GM18508 (cell line): ENCODE measurements around the gene EXOC3L4.
"Not testable (repeated sequence)": the region's sequence is repeated elsewhere in the genome, so short reads cannot be mapped to it uniquely, and the experiment has no call there.

Experiments used
- ATAC-seq: cut with Tn5 transposase; IDR thresholded peaks from one replicate; pipeline ENCODE4 v1.9.1; 2021; ENCODE audit warnings: moderate number of reproducible peaks; ENCODE audit not compliant: insufficient read depth, unreplicated experiment

The EXOC3L4 gene

DNA sequence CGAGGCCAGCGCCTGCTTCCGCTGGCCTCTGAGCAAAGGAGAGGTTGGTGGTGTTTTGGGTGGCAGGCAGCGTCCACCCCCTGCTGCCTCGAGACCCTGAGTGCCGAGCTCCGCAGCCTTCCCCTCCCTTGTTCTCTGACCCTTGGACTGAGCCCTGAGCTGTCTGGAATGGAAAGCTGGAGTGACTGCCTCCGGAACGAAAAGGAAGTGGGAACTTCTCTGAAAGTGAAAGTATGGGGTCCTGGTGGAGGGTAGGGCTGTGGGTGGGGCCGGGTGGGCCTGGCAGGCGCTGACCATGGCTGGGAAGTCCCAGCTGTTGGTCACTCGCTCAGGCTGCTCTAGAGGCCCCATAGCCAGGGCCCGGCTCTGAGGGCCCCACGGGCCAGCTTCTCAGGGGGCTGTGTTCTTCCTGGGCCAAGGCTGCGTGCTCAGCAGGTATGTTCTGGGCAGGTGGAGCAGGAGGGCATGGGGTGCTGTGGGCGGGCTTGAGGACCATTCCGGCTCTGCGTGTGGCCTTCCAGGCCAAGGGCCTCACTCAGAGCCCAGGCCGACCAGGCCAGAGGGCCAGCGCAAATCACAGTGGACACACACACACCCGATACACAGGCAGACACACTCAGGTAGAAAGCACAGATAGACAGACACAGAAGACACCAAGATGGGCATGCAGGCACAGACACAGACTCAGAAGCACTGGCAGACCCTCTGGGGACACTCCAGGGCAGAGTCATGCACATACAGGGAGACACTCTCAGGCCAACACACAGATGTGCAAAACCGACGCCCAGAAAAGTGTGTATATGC lies at the start of gene EXOC3L4:
Gene EXOC3L4, plus strand, starts transcription at position 320 of the 804 bp plus-strand sequence. CDS start 5,495 bp downstream, outside the sequence.
- no peak for ATAC-seq

DNA sequence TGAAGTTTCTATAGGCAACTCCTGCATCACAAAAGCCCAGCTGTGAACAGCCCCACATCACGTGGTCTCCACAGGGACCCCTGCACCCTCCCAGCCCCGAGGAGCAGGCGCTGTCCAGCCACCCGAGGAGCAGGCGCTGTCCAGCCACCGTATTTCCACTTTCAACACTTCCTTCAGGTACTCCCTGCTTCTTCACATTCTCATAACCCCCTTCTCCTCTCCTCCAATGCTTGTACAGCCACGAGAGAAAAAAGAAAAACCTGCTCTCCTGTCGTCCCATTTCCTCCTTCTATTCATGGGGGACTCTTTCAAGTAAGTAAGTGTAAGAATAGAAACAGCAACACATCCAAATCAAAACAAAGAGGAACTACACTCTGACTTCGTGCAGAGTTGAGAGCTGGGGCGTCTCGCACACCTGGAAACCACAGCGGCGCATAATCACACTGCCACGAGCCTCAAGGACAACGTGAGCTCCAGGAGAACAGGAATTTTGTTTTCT lies 49.1 kb upstream of the EXOC3L4 start:
- ATAC-seq: no peak

DNA sequence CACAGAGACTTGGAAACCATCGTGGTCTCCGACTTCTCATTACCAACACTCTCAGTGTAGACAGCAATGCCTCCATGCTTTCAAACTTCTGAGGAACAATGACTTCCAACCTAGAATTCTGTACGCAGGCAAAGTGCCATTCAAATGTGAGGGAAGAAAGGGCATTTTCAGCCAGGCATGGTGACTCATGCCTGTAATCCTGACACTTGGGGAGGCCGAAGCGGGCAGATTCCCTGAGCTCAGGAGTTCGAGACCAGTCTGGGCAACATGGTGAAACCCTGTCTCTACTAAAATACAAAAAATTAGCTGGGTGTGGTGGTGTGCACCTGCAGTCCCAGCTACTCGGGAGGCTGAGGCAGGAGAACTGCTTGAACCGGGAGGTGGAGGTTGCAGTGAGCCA lies 47.1 kb upstream of the EXOC3L4 start:
- ATAC-seq: not testable (repeated sequence)

DNA sequence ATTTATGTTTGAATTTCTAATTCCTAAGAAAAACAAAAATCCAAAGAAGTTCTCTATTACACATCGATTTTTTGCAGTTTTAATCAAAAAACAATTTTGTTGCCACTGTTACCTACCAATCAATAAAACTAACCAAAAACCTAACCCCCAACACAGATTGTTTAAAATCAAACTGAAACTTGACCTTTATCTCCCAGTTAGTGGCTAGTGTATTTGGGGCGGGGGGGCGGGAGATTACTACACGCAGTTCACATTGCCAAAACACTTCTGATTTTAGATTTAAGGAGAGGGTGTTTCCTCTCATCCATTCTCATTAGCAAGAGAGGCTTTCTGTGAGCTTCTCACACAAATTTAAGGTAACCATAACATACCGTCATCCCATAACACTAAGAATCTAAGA lies 43.6 kb upstream of the EXOC3L4 start:
- ATAC-seq: no peak

DNA sequence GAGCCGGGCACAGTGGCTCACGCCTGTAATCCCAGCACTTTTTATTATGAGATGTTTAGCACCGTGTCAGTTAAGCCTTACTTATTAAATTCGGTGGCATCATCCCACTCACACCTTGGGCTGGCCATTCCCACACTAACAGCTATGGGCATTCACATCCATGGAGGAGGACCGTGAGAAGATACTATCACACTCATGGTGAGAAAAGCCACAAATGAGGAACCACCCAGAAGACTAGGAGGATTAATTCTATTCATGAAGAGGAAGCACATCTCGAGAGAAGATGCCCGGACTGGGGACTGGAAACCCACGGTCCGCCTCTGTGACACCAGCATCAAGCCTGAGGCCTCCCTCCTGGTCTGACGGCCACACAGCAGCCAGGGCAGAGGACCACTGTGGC lies 42.1 kb upstream of the EXOC3L4 start:
- no peak for ATAC-seq

DNA sequence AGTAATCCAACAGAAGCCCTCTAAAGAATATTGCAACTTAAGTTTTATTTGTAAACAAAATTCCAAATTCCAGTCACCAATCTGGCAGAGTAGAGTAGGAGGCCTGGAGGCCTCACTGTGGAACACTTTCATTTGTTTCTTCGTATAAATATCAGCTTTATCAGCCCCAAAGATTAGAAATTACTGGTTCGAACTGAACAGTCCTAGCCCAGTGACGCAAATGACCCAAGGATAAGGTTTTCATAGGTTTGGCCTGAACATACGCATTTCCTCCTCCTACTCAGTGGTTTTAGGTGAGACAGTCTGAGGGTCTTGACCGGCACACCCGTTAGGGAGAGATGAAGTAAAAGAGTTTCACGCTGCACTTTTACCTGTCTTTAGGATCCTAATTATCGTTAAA lies 38.8 kb upstream of the EXOC3L4 start:
- no peak for ATAC-seq

DNA sequence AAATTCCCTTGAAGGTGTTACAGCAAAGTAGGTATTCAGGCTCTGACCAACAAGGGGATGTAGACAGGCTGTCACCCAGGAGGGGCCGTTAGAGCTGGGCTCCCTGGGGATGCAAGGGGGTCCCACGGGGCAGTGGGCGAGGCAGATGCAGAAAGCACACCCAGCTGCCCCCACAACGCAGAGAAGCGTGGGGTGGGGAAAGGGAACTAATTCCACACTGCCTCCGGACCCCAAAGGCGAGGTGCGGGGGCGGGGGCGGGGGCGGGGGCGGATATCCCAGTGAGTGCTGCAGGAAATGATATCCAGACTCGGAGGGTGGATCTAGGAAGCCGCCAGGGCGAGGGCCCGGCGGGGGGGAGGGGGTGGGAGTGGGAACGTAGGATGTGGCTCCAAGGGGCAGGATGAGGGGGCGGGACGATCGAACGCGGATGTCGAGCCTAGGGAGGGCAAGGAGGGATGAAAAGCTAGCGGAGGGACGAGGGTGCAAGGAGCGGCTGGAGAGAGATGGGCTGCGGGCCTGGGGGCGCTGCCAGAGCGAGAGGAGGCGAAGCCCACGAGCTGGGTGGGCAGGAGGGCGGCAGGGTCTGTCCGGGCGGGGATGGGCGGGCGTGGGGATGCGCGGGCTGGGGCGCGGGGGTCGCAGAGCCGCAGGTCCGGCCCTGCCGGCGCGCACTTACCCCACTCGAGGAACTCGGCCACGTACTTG lies 38.0 kb upstream of the EXOC3L4 start:
- no peak for ATAC-seq

DNA sequence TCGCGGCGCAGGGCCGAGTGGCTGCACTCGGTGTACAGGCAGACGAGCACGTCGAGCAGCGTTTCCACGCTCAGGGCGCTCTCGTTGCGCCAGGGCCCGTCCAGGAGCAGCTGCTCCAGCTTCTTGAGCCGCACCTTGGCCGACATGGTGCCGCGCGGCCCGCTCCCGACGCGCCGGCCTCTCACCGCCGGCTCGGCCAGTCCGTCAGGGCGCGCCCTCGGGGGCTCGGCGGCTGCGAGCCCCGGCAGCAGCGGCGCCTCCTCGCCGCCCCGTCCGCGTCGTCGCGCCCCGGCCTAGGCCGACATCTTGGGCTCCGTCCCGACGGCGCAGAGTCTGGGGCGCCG lies 37.5 kb upstream of the EXOC3L4 start:
- ATAC-seq: no peak

DNA sequence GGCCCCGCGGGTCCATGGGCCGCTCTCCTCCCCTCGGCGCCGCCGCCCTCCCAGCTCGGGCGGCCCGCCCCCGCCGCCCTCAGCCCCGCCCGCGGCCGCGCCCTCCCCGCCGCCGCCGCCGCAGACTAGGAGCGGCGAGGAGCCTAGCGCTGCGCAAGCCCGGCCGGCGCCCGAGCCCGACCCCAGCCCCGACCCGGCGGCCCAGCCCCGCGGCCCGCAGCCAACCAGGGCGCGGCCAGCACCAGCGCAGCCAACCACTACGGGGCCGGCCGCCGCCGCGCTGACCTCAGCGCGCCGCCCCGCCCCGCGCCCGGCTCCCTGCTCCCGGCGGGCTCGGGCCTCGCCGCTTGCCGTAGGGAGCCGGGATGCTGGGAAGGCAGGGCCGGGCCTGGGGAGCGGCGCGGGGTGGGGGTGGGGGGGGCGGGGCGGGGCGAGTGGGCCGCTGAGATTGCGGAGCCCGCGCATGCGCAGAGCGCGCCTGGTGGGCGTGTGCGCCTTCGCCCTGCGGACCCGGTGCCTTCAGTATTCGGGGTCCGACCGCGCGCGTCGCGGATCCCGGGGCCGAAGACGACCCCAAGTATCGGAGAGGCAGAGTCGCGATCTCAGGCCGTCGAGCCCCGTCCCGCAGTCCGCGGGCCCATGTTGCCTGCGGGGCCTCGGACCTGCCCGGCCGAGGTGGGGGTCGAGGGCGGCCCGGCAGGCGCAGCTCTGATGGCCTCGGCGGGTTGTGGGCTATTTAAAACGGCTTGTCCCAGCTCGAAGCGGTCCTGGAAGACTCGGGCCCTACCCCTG lies 37.0 kb upstream of the EXOC3L4 start, which contains the start of gene CDC42BPB:
Gene CDC42BPB, minus strand, starts transcription at position 178 of the 792 bp plus-strand sequence. CDS start 376 bp downstream, outside the sequence.
- no peak for ATAC-seq

DNA sequence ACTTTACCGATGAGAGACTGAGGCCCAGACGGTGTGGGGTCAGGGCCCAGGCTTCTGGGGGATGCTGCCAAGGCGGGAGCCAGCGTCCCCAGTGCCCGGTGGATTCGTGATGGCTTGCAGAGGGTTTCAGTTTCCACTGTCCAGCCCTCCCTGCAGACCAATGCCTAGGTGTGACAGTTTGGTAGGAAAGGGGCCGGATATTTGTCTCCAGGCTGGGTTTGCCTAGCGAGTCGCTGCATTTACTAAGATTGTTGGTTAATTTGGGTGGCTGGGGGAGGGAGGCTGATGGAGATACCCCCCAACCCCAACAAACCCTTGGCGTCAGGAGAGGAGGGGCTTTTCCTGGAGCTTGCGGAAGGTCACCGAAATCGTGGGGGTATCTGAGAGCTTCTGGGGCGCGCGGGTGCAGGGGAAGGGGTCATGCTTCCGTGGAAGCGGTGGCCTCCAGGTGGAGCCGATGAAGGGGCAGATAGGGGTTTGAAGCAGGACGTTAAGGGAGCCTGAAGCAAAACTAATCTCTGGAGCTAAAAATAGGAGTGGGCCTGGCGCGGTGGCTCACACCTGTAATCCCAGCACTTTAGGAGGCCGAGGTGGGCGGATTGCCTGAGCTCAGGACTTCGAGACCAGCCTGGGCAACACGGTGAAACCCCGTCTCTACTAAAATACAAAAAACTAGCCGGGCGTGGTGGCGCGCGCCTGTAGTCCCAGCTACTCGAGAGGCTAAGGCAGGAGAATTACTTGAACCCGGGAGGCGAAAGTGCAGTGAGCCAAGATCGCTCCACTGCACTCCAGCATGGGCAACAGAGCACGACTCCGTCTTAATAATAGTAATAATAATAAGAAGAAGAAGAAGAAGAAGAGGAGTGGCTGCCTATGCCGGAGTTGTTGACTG lies 36.1 kb upstream of the EXOC3L4 start:
- ATAC-seq: no peak

DNA sequence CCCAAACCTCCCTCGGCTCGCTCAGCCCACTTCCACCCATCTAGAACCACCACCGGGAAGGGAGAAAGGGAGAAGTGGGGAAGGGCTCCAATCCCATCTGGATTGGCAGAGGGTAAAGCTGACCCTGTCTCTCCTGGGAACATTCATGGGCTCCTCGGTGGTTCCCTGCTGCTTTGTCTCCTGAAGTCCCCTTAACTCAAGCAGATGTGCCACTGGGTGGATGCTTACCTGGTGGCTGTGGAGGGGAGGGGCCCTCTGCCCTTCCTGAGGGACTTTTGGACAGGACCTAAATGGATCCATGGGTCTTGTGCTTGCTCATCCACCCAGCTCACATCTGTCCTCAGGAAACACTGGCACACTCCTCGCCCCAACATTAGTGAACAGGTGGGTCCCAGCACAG lies 35.0 kb upstream of the EXOC3L4 start:
- ATAC-seq: no peak

DNA sequence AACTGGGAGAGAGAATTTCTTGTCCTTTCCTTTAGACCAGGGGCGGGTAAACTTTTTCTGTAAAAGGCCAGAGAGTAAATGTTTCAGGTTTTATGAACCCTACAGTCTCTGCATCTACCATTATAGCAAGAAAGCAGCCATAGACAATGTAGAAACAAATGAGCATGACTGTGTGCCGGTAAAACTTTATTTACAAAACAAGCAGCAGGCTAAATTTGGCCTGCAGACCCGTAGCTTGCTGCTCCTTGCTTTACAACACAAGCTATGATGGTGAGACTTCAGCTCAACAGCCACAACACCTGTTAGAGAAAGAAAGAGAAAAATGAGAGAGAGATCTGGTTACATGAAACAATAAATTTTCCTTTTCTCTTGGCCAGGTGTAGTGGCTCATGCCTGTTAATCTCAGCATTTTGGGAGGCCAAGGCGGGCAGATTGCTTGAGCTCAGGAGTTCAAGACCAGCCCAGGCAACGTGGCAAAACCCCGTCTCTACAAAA lies 33.0 kb upstream of the EXOC3L4 start:
- no peak for ATAC-seq

DNA sequence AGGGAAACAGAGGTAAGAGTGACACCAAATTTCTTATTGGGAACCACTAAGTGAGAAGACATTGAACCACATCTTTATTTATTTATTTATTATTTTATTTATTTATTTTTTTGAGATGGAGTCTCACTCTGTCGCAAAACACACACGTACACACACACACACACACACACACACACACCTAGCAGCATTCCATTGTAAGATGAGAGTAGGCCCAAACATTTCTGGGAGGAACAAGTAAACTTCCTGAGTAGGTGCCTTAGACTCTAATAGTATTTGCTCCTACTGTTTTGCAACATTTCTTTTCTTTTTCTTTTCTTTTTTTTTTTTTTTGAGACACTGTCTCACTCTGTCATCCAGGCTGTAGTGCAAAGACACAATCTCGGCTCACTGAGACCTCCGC lies 30.1 kb upstream of the EXOC3L4 start:
- no peak for ATAC-seq

DNA sequence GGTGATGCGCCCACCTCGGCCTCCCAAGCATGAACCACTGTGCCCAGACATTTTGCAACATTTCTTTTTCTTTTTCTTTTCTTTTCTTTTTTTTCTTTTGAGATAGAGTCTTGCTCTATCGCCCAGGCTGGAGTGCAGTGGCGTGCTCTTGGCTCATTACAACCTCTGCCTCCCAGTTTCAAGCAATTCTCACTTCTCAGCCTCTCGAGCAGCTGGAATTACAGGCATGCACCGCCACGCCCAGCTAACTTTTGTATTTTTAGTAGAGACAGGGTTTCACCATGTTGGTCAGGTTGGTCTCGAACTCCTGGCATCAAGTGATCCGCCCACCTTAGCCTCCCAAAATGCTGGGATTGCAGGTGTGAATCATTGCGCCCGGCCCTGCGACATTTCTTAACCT lies 29.5 kb upstream of the EXOC3L4 start:
- ATAC-seq: no peak

DNA sequence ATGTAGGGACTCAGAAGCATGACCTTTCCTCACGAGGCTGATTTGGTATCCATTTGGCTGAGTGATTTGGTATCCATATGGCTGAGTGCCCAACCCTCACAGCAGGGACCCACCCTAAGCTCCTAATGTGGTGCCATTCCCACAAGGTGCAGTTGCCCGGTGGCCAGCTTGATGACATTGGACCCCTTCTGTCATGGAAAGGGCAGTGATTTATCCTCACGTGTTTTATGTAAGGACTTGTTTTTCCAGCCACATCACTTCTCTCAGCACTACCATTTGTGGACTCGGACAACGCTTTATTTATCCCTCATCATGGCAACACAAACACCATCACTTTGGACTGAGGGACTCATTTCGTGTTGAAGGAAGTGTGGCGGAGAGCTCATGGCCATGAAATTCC lies 28.7 kb upstream of the EXOC3L4 start:
- ATAC-seq: no peak

DNA sequence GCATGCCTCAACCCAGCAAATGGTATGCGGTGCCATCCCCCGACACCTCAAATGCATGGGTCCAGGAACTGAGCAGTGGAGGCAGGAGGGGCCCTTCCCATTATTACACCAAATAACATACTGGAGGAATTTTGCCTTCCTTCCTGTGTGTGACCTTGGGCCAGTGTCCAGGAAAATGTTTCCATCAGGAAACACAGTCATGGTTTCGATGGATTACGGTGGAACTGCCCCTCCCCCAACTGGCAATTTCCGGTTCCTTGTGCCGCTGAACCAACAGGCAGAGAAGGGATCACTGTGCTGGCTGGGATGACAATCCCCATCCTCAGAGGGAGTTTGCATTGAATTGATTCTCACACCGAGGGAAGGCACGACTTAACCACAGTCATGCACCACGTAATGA lies 28.1 kb upstream of the EXOC3L4 start:
- no peak for ATAC-seq

DNA sequence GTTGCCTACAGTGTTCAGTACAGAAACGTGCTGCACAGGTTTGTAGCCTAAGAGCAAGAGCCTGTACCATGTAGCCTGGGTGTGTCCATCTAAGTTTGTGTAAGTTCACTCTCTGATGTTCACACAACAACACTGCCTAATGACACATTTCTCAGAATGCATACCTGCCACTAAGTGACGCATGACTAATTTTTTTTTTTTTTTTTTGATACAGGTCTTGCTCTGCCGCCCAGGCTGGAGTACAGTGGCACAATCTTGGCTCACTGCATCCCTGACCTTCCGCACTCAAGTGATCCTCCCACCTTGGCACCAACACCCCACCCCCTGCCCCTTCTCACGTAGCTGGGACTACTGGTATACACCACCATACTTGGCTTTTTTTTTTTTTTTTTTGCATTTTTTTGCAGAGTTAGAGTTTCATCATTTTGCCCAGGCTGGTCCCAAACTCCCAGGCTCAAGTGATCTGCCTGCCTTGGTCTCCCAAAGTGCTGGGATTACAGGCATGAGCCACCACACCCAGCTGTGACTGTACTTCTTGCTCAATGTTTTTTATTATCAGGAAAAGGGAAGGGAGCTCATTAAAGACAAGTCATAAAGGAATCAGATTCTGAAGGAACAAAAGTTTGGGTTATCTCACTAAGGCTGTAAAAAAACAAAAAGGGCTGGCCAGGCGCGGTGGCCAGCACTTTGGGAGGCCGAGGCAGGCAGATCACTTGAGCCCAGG lies 27.1 kb upstream of the EXOC3L4 start:
- ATAC-seq: no peak

DNA sequence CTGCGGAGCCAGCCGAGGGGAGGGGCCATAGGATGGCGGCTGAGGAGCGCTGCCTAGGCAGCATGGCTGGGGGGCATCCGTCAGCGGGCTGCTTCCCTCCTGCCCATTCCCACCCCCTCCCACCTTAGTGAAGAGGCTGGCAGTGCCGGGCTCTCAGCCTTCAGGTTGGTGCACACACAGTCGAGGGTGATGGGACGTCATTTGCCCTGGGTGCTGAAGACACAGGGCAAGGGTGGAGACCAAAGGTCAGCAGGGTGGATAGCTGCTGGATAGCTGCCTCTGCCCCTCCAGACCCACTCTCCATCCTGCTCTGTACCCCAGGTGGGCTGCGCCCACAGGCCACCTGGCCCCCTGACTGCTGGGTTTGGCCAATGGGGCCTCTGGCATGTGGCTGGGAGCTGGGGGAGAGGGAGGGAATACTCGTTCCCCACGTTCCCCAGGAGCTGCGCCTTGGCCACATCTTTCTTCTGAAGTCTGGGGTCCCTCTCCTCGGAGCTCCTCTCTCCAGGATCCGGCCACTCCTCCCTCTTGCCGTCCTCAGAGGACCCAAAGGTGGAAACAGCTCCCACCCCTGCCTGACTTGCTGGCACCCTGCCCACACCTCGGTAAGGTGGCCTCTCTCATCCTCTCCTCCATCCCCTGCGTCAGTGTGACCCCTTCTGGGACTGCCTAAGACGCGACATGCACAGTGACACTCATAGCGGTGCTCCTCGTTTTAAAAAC lies 26.0 kb upstream of the EXOC3L4 start:
- ATAC-seq: no peak
